Muscle of leg (tissue), 11 donors: ENCODE results near the gene CIP2A. TPM values are rescaled to one million over a fixed set of nuclear protein-coding genes. Genes with fewer than 3 reads are reported as not detected.

Experiments used
- DNase-seq: peaks from one replicate; pipeline ENCODE4 v3.0.0; 2013
- H3K27ac ChIP-seq: one replicate; pipeline ENCODE4 v1.5.1; 2013; ENCODE audit warnings: mild to moderate bottlenecking, low read length, control low read depth
- H3K27me3 ChIP-seq: one replicate; pipeline ENCODE4 v1.6.1; 2013; ENCODE audit warnings: low read length; ENCODE audit not compliant: control insufficient read depth, insufficient read depth
- H3K36me3 ChIP-seq: one replicate; pipeline ENCODE4 v1.6.1; 2013; ENCODE audit warnings: low read length; ENCODE audit not compliant: control insufficient read depth, insufficient read depth
- H3K4me1 ChIP-seq: one replicate; pipeline ENCODE4 v1.6.1; 2013; ENCODE audit warnings: low read length; ENCODE audit not compliant: control insufficient read depth, insufficient read depth
- H3K4me3 ChIP-seq: one replicate; pipeline ENCODE4 v1.5.1; 2013; ENCODE audit warnings: low read length, control low read depth
- H3K9me3 ChIP-seq: replicated peaks from 2 replicates; pipeline ENCODE4 v1.6.1; 2013; ENCODE audit warnings: low read depth, low read length; ENCODE audit not compliant: control insufficient read depth
- WGBS: methylation state at CpG from one replicate; pipeline ENCODE4 v1.1.5; 2013; ENCODE audit warnings: missing lambda C conversion rate; ENCODE audit not compliant: insufficient coverage; 5-methylcytosine and 5-hydroxymethylcytosine counted together
- polyA plus RNA-seq, 8 donors: library from polyadenylated mRNA; unstranded; fragments of 120-200 nt; gene quantifications; one replicate each; pipeline versions ENCODE4 v1.2.1 to v1.2.3, GENCODE V29; 2013; ENCODE audit warnings: inconsistent platforms in 1 of 8, low replicate concordance in 1 of 8; ENCODE audit not compliant: insufficient read length in 8 of 8, insufficient read depth in 1 of 8
- total RNA-seq: library from RNA; stranded (reverse); fragments of 120-200 nt; gene quantifications from one replicate; pipeline ENCODE4 v1.2.4, GENCODE V29; 2013

CIP2A gene
- total and polyA plus RNA-seq, 9 donors, result 6.2 to 12.7 (median 10.0) TPM

GRCh38 chr3:108513961-108514360 is 75.3 kb downstream of the CIP2A start:
- no peaks in the 10 kb centered on the region for H3K9me3 ChIP-seq
- H3K36me3 ChIP-seq, result no peaks in the 10 kb centered on the region
- no peaks in the 10 kb centered on the region for H3K27me3 ChIP-seq
- no peak overlapping the region for H3K27ac ChIP-seq
- H3K4me1 ChIP-seq, result no peaks in the 10 kb centered on the region
- 20% methylated on average over 1 of the region's 3 CpGs for WGBS
- H3K4me3 ChIP-seq, result no peak overlapping the region
- no peak for DNase-seq

- Histone ChIP-seq H3K9me3 (no peaks in the 10 kb centered on the region), H3K4me3 (no peak overlapping the region), H3K36me3 (no peaks in the 10 kb centered on the region), H3K27me3 (no peaks in the 10 kb centered on the region), H3K27ac (no peak overlapping the region), H3K4me1 (no peaks in the 10 kb centered on the region)
- DNase-seq, result no peak
- WGBS, result no CpG with 5 or more reads among the region's 2 CpGs
These were observed 76.6 kb downstream of the CIP2A start for GRCh38 chr3:108512671-108513070.

- Histone ChIP-seq H3K36me3 (no peaks in the 10 kb centered on the region), H3K27me3 (no peaks in the 10 kb centered on the region), H3K4me1 (no peaks in the 10 kb centered on the region), H3K9me3 (no peaks in the 10 kb centered on the region), H3K27ac (no peak overlapping the region), H3K4me3 (no peak overlapping the region)
- DNase-seq, result no peak
These were observed 77.7 kb downstream of the CIP2A start for GRCh38 chr3:108511490-108511889.

- H3K4me1 ChIP-seq, result no peaks in the 10 kb centered on the region
- WGBS, result 92% methylated on average over 3 of the region's 4 CpGs
These were observed 78.2 kb downstream of the CIP2A start for GRCh38 chr3:108511055-108511454.

GRCh38 chr3:108510496-108510895 is 78.7 kb downstream of the CIP2A start, which contains the start of gene MYH15:
Gene MYH15, minus strand, starts transcription at chr3:108510596. Its CDS starts 66 bp downstream, at chr3:108510530.
- no peak within 1 kb of the TSS for H3K27ac ChIP-seq
- no peaks in the 10 kb centered on the region for H3K36me3 ChIP-seq
- H3K27me3 ChIP-seq, result no peaks in the 10 kb centered on the region
- WGBS, result 80% methylated on average over 1 of the region's 3 CpGs
- H3K9me3 ChIP-seq, result no peaks in the 10 kb centered on the region
- no peak for DNase-seq
- H3K4me3 ChIP-seq, result no peak within 1 kb of the TSS
- H3K4me1 ChIP-seq, result no peaks in the 10 kb centered on the region

More at GRCh38 chr3:108511055-108511454, 78.2 kb downstream of the CIP2A start:
- DNase-seq, result no peak
- Histone ChIP-seq H3K27me3 (no peaks in the 10 kb centered on the region), H3K4me3 (no peak overlapping the region), H3K9me3 (no peaks in the 10 kb centered on the region), H3K27ac (no peak overlapping the region), H3K36me3 (no peaks in the 10 kb centered on the region)

GRCh38 chr3:108509871-108510270 is 79.4 kb downstream of the CIP2A start:
- H3K36me3 ChIP-seq, result no peaks in the 10 kb centered on the region
- H3K9me3 ChIP-seq, result no peaks in the 10 kb centered on the region
- H3K27me3 ChIP-seq, result no peaks in the 10 kb centered on the region
- no peak overlapping the region for H3K4me3 ChIP-seq
- no peak overlapping the region for H3K27ac ChIP-seq
- no peak for DNase-seq
- 100% methylated on average over 1 of the region's 2 CpGs for WGBS
- H3K4me1 ChIP-seq, result no peaks in the 10 kb centered on the region

GRCh38 chr3:108509263-108509662 is 80.0 kb downstream of the CIP2A start:
- H3K27me3 ChIP-seq, result no peaks in the 10 kb centered on the region
- no CpG with 5 or more reads among the region's 3 CpGs for WGBS
- no peak for DNase-seq

GRCh38 chr3:108507902-108508301 is 81.3 kb downstream of the CIP2A start:
- Histone ChIP-seq H3K4me3 (no peak overlapping the region), H3K9me3 (no peaks in the 10 kb centered on the region), H3K27ac (no peak overlapping the region), H3K27me3 (no peaks in the 10 kb centered on the region), H3K4me1 (no peaks in the 10 kb centered on the region), H3K36me3 (no peaks in the 10 kb centered on the region)
- DNase-seq, result no peak

More at GRCh38 chr3:108509263-108509662, 80.0 kb downstream of the CIP2A start:
- no peak overlapping the region for H3K27ac ChIP-seq
- no peaks in the 10 kb centered on the region for H3K9me3 ChIP-seq
- no peaks in the 10 kb centered on the region for H3K36me3 ChIP-seq
- no peaks in the 10 kb centered on the region for H3K4me1 ChIP-seq
- no peak overlapping the region for H3K4me3 ChIP-seq

GRCh38 chr3:108505811-108506210 is 83.4 kb downstream of the CIP2A start:
- Histone ChIP-seq H3K4me1 (no peaks in the 10 kb centered on the region), H3K27ac (no peak overlapping the region), H3K27me3 (no peaks in the 10 kb centered on the region), H3K4me3 (no peak overlapping the region), H3K9me3 (no peaks in the 10 kb centered on the region), H3K36me3 (no peaks in the 10 kb centered on the region)
- no CpG with 5 or more reads among the region's 1 CpG for WGBS
- DNase-seq, result no peak

- no peak for DNase-seq
- Histone ChIP-seq H3K4me1 (no peaks in the 10 kb centered on the region), H3K4me3 (no peak overlapping the region), H3K36me3 (no peaks in the 10 kb centered on the region), H3K27ac (no peak overlapping the region), H3K9me3 (no peaks in the 10 kb centered on the region), H3K27me3 (no peaks in the 10 kb centered on the region)
These were observed 85.5 kb downstream of the CIP2A start for GRCh38 chr3:108503722-108504121.

- Histone ChIP-seq H3K36me3 (no peaks in the 10 kb centered on the region), H3K27me3 (no peaks in the 10 kb centered on the region), H3K27ac (no peak overlapping the region), H3K4me1 (no peaks in the 10 kb centered on the region), H3K9me3 (no peaks in the 10 kb centered on the region), H3K4me3 (no peak overlapping the region)
- no peak for DNase-seq
- 82% methylated on average over 1 of the region's 5 CpGs for WGBS
These were observed 87.7 kb downstream of the CIP2A start for GRCh38 chr3:108501535-108501934.
